Tibial nerve (tissue), 4 donors: ENCODE results near the gene CUX1.

Source experiments
- CTCF ChIP-seq, 5 experiments: fragments of 200-600 bp in 3 of 5; fragments of 450-650 bp in 2 of 5; sonication (generic) in 3 of 5; IDR thresholded peaks; one replicate each; pipeline ENCODE4 v1.5.1; 2016 to 2019; ENCODE audit warnings: antibody characterized with exemption in 5 of 5, mild to moderate bottlenecking in 3 of 5, moderate library complexity in 2 of 5
- EP300 ChIP-seq, 2 donors: sonication (generic); formaldehyde crosslinking; IDR thresholded peaks; one replicate each; pipeline ENCODE4 v1.6.1; 2017; ENCODE audit warnings: antibody characterized with exemption in 2 of 2, mild to moderate bottlenecking in 1 of 2

- TF ChIP-seq CTCF (IDR thresholded peaks at IDR 0.05) (no peak), EP300 (IDR thresholded peaks at IDR 0.05) (no peak)
Measured at GRCh38 chr7:102313997-102314780, 496.8 kb downstream of the CUX1 start.
